Stimulated activated CD4-positive, alpha-beta T cell treated with anti-CD3 and anti-CD28 coated beads, Interleukin-15, amount 100 ng/mL, for 1 hour (primary cell): Measurements from ENCODE around the gene GATA6.

Experiments
- DNase-seq, 2 donors: peaks; one replicate each; pipeline ENCODE4 v3.0.0-alpha.2; 2020; ENCODE audit warnings: low read depth in 1 of 2, low spot score in 1 of 2

GATA6 gene

GRCh38 chr18:22233266-22233665 is 63.9 kb downstream of the GATA6 start:
- DNase-seq: no peak

GRCh38 chr18:22238036-22238435 is 68.6 kb downstream of the GATA6 start:
- DNase-seq: no peak

GRCh38 chr18:22238681-22239080 is 69.3 kb downstream of the GATA6 start:
- DNase-seq: no peak

- DNase-seq: no peak
These were observed 72.6 kb downstream of the GATA6 start for GRCh38 chr18:22241921-22242361.

- no peak for DNase-seq
These were observed 74.1 kb downstream of the GATA6 start for GRCh38 chr18:22243513-22243912.

GRCh38 chr18:22250026-22250425 is 80.6 kb downstream of the GATA6 start:
- no peak for DNase-seq

GRCh38 chr18:22250591-22250996 is 81.2 kb downstream of the GATA6 start:
- DNase-seq: no peak
